Ovary (tissue), 3 donors: Measurements from ENCODE around the gene NDUFB6.
A peak's percentile ranks its signal among the peaks of the same experiment; 100 is the strongest.

ENCODE experiments used
- EP300 ChIP-seq: sonication (generic); formaldehyde crosslinking; IDR thresholded peaks from one replicate; pipeline ENCODE4 v1.6.1; 2017; ENCODE audit warnings: antibody characterized with exemption
- POLR2A ChIP-seq: fragments of 450-650 bp; IDR thresholded peaks from one replicate; pipeline ENCODE4 v1.6.1; 2017; ENCODE audit warnings: antibody characterized with exemption, mild to moderate bottlenecking, moderate library complexity
- TF ChIP-seq, protein P1 (sequence below), 3 donors: fragments of 450-650 bp in 2 of 3; fragments of 200-600 bp in 1 of 3; IDR thresholded peaks; one replicate each; pipeline versions ENCODE4 v1.5.1 to v1.8.0; 2016 to 2022; ENCODE audit warnings: antibody characterized with exemption in 3 of 3, mild to moderate bottlenecking in 1 of 3
- donor health status: DM: no; HTN: no; CAD: no.

- TF ChIP-seq, protein P1, sequence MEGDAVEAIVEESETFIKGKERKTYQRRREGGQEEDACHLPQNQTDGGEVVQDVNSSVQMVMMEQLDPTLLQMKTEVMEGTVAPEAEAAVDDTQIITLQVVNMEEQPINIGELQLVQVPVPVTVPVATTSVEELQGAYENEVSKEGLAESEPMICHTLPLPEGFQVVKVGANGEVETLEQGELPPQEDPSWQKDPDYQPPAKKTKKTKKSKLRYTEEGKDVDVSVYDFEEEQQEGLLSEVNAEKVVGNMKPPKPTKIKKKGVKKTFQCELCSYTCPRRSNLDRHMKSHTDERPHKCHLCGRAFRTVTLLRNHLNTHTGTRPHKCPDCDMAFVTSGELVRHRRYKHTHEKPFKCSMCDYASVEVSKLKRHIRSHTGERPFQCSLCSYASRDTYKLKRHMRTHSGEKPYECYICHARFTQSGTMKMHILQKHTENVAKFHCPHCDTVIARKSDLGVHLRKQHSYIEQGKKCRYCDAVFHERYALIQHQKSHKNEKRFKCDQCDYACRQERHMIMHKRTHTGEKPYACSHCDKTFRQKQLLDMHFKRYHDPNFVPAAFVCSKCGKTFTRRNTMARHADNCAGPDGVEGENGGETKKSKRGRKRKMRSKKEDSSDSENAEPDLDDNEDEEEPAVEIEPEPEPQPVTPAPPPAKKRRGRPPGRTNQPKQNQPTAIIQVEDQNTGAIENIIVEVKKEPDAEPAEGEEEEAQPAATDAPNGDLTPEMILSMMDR (IDR thresholded peaks at IDR 0.05): peak in 1 of 3 donors; percentile 39
- TF ChIP-seq POLR2A (no peak), EP300 (no peak)
These were observed 8.7 kb upstream of the NDUFB6 start for GRCh38 chr9:32581512-32582143.
